ENCODE measurements around the gene HMCN1.

The HMCN1 gene

DNA sequence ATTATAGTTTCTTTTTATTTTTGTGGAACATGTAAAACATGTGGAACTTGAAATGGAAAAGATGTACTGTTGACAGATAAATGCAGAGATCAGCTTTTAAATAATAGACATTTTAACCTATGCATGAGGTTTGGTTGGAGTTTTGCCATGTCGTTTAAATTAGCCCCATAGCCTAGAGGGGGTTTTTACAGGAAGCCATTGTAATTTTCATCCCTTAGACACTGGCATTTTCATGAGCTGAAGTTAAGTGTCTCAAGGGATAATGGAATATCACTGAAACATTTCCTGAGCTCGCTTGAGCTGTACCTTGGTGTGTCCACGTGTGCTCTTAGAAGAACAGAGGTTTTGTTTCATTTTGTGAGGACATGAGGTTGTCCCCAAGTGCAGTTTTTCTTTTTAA lies 54.2 kb downstream of the HMCN1 start:
- H3K36me3 ChIP-seq (ENCODE audit: low read length): no peaks in the 10 kb centered on the region
- H3K79me2 ChIP-seq (ENCODE audit: insufficient read depth, low read length): no peaks in the 10 kb centered on the region
- no peaks in the 10 kb centered on the region for H4K20me1 ChIP-seq (ENCODE audit: low read depth, low read length)
- no peaks in the 10 kb centered on the region for H3K27me3 ChIP-seq (ENCODE audit: low read length)
- no peak overlapping the region for H3K9ac ChIP-seq (ENCODE audit: low read length)
- no peaks in the 10 kb centered on the region for H3K9me2 ChIP-seq (replicated peaks; ENCODE audit: insufficient read depth, low read length)
- H2AFZ ChIP-seq (ENCODE audit: low read depth, low read length, severe bottlenecking): no peak overlapping the region
- H3F3A ChIP-seq (ENCODE audit: insufficient read depth): no peaks in the 10 kb centered on the region
- no peak overlapping the region for H3K4me2 ChIP-seq (ENCODE audit: low read depth, low read length, poor library complexity, severe bottlenecking)
- H3K9me3 ChIP-seq (ENCODE audit: insufficient read depth, low read length): no peaks in the 10 kb centered on the region
- no peak for TF ChIP-seq EZH2phosphoT487 (conservative IDR thresholded peaks at IDR 0.05; ENCODE audit: low read length)
- TF ChIP-seq, protein P1, sequence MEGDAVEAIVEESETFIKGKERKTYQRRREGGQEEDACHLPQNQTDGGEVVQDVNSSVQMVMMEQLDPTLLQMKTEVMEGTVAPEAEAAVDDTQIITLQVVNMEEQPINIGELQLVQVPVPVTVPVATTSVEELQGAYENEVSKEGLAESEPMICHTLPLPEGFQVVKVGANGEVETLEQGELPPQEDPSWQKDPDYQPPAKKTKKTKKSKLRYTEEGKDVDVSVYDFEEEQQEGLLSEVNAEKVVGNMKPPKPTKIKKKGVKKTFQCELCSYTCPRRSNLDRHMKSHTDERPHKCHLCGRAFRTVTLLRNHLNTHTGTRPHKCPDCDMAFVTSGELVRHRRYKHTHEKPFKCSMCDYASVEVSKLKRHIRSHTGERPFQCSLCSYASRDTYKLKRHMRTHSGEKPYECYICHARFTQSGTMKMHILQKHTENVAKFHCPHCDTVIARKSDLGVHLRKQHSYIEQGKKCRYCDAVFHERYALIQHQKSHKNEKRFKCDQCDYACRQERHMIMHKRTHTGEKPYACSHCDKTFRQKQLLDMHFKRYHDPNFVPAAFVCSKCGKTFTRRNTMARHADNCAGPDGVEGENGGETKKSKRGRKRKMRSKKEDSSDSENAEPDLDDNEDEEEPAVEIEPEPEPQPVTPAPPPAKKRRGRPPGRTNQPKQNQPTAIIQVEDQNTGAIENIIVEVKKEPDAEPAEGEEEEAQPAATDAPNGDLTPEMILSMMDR (IDR thresholded peaks at IDR 0.05; ENCODE audit: insufficient read depth, low read length, poor library complexity, severe bottlenecking): no peak
- H3K27ac ChIP-seq (ENCODE audit: low read depth, low read length): no peak overlapping the region
- H3K4me3 ChIP-seq (ENCODE audit: insufficient read depth, low read length, poor library complexity, severe bottlenecking): no peak overlapping the region

DNA sequence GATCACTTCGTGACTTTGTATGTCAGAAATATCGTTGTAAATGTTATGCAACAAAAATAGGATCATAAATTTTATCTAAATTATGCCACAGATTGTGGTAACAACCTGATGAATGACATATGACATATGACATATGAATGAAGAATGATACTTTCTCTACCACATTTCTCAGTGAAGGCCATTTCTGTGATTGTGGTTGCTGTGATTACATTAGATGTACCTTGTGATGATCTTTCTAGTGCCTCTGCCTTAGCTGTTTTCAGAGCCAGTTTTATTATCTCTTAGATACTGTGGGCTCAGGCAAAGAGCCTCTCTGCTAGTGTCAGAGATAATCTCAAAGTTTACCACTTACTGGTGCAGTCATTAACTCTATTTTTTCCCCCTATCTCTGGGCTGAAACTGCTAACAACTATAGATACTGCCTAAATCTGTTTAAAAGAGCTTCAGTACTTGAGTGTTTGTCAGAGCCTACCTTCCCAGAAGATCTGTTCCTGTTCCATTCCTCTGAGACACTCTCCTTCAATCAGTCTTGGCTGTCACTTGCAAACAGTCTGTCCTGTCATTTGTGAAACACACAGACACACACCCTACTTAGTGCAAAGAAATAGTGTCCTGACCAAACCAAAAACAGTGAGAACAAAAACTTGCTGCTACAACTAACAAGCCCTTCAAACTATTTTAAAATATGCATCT lies 55.5 kb downstream of the HMCN1 start:
- Histone ChIP-seq H3K36me3 (ENCODE audit: low read length) (no peaks in the 10 kb centered on the region), H4K20me1 (ENCODE audit: low read depth, low read length) (no peaks in the 10 kb centered on the region), H3K9ac (ENCODE audit: low read length) (no peak overlapping the region), H3K79me2 (ENCODE audit: insufficient read depth, low read length) (no peaks in the 10 kb centered on the region), H3K9me2 (replicated peaks; ENCODE audit: insufficient read depth, low read length) (no peaks in the 10 kb centered on the region), H3K27ac (ENCODE audit: low read depth, low read length) (no peak overlapping the region), H3K27me3 (ENCODE audit: low read length) (no peaks in the 10 kb centered on the region), H2AFZ (ENCODE audit: low read depth, low read length, severe bottlenecking) (no peak overlapping the region), H3K9me3 (ENCODE audit: insufficient read depth, low read length) (no peaks in the 10 kb centered on the region), H3K4me2 (ENCODE audit: low read depth, low read length, poor library complexity, severe bottlenecking) (no peak overlapping the region), H3F3A (ENCODE audit: insufficient read depth) (no peaks in the 10 kb centered on the region), H3K4me3 (ENCODE audit: insufficient read depth, low read length, poor library complexity, severe bottlenecking) (no peak overlapping the region)
- TF ChIP-seq, protein P1 (IDR thresholded peaks at IDR 0.05; ENCODE audit: insufficient read depth, low read length, poor library complexity, severe bottlenecking): no peak
- TF ChIP-seq EZH2phosphoT487 (conservative IDR thresholded peaks at IDR 0.05; ENCODE audit: low read length): no peak

DNA sequence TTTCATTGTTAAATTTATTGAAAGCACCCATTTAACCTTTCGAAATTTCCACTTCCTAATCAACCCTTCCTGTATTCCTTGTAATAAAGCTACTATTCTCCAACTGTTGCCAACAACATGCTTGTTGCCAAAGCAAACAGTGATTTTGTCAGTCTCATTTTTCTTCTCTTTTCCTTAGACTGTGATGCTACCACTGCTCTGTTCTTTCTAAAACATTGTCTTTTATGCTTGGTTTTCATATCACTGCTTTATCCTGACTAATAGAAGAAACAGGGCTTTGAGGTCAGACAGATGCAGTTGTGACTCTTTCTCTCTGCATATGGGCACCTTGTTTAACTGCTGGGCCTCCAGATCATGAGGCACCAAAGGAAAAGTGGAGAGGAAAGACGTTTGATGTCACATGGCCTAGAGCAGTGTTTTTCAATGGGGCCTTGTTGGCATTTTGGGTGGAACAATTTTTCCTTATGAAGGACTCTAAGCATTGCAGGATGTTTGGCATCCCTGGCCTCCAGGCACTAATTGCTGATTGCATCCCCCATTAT lies 56.1 kb downstream of the HMCN1 start:
- Histone ChIP-seq H3K4me3 (ENCODE audit: insufficient read depth, low read length, poor library complexity, severe bottlenecking) (no peak overlapping the region), H3K9me2 (replicated peaks; ENCODE audit: insufficient read depth, low read length) (no peaks in the 10 kb centered on the region), H3K9me3 (ENCODE audit: insufficient read depth, low read length) (no peaks in the 10 kb centered on the region), H3K27ac (ENCODE audit: low read depth, low read length) (no peak overlapping the region), H3K4me2 (ENCODE audit: low read depth, low read length, poor library complexity, severe bottlenecking) (no peak overlapping the region), H2AFZ (ENCODE audit: low read depth, low read length, severe bottlenecking) (no peak overlapping the region), H3K36me3 (ENCODE audit: low read length) (no peaks in the 10 kb centered on the region), H3K27me3 (ENCODE audit: low read length) (no peaks in the 10 kb centered on the region), H4K20me1 (ENCODE audit: low read depth, low read length) (no peaks in the 10 kb centered on the region), H3K79me2 (ENCODE audit: insufficient read depth, low read length) (no peaks in the 10 kb centered on the region), H3F3A (ENCODE audit: insufficient read depth) (no peaks in the 10 kb centered on the region), H3K9ac (ENCODE audit: low read length) (no peak overlapping the region)
- TF ChIP-seq, protein P1 (IDR thresholded peaks at IDR 0.05; ENCODE audit: insufficient read depth, low read length, poor library complexity, severe bottlenecking): no peak
- no peak for TF ChIP-seq EZH2phosphoT487 (conservative IDR thresholded peaks at IDR 0.05; ENCODE audit: low read length)
